A673 (cell line): ENCODE data around the gene PRUNE2.

Experiments used
- EZH2 ChIP-seq: fragments of 200-600 bp; sonication (generic); IDR thresholded peaks from 2 replicates; pipeline ENCODE4 v1.6.1; 2017; ENCODE audit warnings: borderline replicate concordance, low read depth, mild to moderate bottlenecking, mixed read lengths, antibody characterized with exemption, low read length; ENCODE audit not compliant: poor library complexity, severe bottlenecking
- TF ChIP-seq, protein P1 (sequence below): fragments of 300-800, 200-600 bp; sonication (generic); conservative IDR thresholded peaks from 2 replicates; pipeline ENCODE4 v1.5.1; 2017; ENCODE audit warnings: low read depth, mild to moderate bottlenecking, antibody characterized with exemption, low read length, moderate library complexity, mixed read lengths

DNA sequence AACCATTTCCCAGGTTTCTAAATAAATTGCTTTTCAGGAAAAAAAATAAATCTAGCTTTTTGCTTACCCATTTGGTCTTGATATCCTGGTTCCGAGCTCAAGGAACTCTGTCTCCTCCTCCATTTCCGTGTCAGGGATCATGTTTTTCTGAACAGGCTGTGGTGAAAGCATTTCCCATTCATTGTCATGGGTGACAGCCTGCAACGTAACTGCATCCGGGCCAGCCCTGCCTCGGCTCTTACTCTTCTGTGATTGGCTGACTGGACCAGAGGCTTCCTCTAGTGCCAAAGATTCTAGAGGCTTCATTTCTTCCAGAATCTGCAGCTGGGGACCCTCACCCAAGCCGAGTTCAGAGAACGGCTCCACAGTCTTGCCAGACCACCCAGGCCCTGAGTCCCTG, 202.6 kb downstream of the PRUNE2 start:
- TF ChIP-seq, protein P1, sequence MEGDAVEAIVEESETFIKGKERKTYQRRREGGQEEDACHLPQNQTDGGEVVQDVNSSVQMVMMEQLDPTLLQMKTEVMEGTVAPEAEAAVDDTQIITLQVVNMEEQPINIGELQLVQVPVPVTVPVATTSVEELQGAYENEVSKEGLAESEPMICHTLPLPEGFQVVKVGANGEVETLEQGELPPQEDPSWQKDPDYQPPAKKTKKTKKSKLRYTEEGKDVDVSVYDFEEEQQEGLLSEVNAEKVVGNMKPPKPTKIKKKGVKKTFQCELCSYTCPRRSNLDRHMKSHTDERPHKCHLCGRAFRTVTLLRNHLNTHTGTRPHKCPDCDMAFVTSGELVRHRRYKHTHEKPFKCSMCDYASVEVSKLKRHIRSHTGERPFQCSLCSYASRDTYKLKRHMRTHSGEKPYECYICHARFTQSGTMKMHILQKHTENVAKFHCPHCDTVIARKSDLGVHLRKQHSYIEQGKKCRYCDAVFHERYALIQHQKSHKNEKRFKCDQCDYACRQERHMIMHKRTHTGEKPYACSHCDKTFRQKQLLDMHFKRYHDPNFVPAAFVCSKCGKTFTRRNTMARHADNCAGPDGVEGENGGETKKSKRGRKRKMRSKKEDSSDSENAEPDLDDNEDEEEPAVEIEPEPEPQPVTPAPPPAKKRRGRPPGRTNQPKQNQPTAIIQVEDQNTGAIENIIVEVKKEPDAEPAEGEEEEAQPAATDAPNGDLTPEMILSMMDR: no peak
- TF ChIP-seq EZH2: no peak
